ENCODE results near the gene TADA2B.

DNA sequence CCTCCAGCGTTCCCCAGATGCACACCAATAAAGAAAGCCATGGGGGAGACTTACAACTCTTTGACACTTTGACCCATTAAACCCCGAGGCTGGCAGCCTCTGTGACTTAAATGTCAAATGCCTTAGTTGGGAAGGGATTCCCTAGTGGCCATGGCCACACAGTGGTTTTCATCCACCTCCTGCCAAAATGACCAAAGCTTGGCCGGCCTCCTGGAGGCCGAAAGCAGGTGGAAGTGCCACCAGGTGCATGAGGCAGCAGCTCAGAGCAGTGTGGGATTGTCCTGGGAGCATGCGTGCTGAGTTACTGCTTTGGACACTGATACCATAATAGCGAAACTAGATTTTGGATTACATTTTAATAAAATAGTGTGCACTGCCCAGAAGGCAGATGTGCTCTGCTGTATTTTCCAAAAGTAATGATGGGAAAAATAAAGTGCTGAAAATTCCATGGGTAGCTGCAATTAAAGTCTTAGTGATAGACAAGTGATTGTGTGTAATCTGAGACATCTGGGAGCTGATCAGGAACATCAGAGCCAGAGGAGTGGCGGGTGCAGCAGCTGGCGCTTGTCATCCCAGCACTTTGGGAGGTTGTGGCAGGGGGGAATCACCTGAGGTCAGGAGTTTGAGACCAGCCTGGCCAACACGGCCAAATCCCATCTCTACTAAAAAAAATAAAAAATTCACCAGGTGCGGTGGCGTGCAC lies 39.8 kb upstream of the TADA2B start:
- TF ChIP-seq, protein P1, sequence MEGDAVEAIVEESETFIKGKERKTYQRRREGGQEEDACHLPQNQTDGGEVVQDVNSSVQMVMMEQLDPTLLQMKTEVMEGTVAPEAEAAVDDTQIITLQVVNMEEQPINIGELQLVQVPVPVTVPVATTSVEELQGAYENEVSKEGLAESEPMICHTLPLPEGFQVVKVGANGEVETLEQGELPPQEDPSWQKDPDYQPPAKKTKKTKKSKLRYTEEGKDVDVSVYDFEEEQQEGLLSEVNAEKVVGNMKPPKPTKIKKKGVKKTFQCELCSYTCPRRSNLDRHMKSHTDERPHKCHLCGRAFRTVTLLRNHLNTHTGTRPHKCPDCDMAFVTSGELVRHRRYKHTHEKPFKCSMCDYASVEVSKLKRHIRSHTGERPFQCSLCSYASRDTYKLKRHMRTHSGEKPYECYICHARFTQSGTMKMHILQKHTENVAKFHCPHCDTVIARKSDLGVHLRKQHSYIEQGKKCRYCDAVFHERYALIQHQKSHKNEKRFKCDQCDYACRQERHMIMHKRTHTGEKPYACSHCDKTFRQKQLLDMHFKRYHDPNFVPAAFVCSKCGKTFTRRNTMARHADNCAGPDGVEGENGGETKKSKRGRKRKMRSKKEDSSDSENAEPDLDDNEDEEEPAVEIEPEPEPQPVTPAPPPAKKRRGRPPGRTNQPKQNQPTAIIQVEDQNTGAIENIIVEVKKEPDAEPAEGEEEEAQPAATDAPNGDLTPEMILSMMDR (IDR thresholded peaks at IDR 0.05): no peak
- no peak for TF ChIP-seq POLR2A (IDR thresholded peaks at IDR 0.05)
